ENCODE results near the gene ABCA7.

GRCh38 chr19:1016647-1017114, 23.2 kb upstream of the ABCA7 start:
- TF ChIP-seq CTCF (IDR thresholded peaks at IDR 0.05) (no peak), MAX (CRISPR knock-in tag; IDR thresholded peaks at IDR 0.05) (no peak), ZMAT4 (CRISPR knock-in tag; IDR thresholded peaks at IDR 0.05) (no peak), PREB (CRISPR knock-in tag; IDR thresholded peaks at IDR 0.05; ENCODE audit: borderline replicate concordance) (no peak), ZSCAN18 (CRISPR knock-in tag; IDR thresholded peaks at IDR 0.05) (no peak), ZBTB43 (CRISPR knock-in tag; IDR thresholded peaks at IDR 0.05) (no peak), GABPB1 (CRISPR knock-in tag; IDR thresholded peaks at IDR 0.05) (no peak), E2F5 (CRISPR knock-in tag; IDR thresholded peaks at IDR 0.05) (no peak), E2F4 (CRISPR knock-in tag; IDR thresholded peaks at IDR 0.05; ENCODE audit: borderline replicate concordance, low read depth) (no peak)
